CD4-positive, alpha-beta T cell treated with Interleukin-17A for 4 hours (primary cell): Measurements from ENCODE around the gene POLR3C.
"Not testable (repeated sequence)": the region's sequence is repeated elsewhere in the genome, so short reads cannot be mapped to it uniquely, and the experiment has no call there.

Experiments
- DNase-seq: peaks from one replicate; pipeline ENCODE4 v3.0.0-alpha.2; 2020; ENCODE audit warnings: mixed read lengths

POLR3C gene

GRCh38 chr1:145823565-145824498, at the start of gene POLR3C, which contains the start of gene RNF115:
Gene POLR3C (plus strand): TSS chr1:145824200. CDS start chr1:145825777, 1,577 bp downstream.
Gene RNF115 (minus strand): TSS chr1:145824095. CDS start chr1:145823873, 222 bp downstream.
- DNase-seq = peak; percentile 91

- no peak for DNase-seq
Measured at GRCh38 chr1:145777357-145778145, 46.4 kb upstream of the POLR3C start.

GRCh38 chr1:145778146-145778540, 45.9 kb upstream of the POLR3C start:
- no peak for DNase-seq

- DNase-seq = no peak
Measured at GRCh38 chr1:145782272-145783099, 41.5 kb upstream of the POLR3C start.

- DNase-seq = no peak
Measured at GRCh38 chr1:145784409-145784808, 39.6 kb upstream of the POLR3C start.

GRCh38 chr1:145785547-145785946, 38.5 kb upstream of the POLR3C start:
- DNase-seq = no peak

GRCh38 chr1:145786271-145786670, 37.7 kb upstream of the POLR3C start:
- no peak for DNase-seq

GRCh38 chr1:145788580-145788979, 35.4 kb upstream of the POLR3C start:
- no peak for DNase-seq

GRCh38 chr1:145791860-145792259, 32.1 kb upstream of the POLR3C start:
- DNase-seq = not testable (repeated sequence)

GRCh38 chr1:145792484-145792883, 31.5 kb upstream of the POLR3C start:
- DNase-seq = no peak

GRCh38 chr1:145795257-145795881, 28.6 kb upstream of the POLR3C start:
- DNase-seq = no peak

- DNase-seq = no peak
Measured at GRCh38 chr1:145796753-145797152, 27.2 kb upstream of the POLR3C start.

GRCh38 chr1:145799806-145800205, 24.2 kb upstream of the POLR3C start:
- no peak for DNase-seq

- DNase-seq = no peak
Measured at GRCh38 chr1:145804235-145805045, 19.6 kb upstream of the POLR3C start.

GRCh38 chr1:145805057-145805456, 18.9 kb upstream of the POLR3C start:
- DNase-seq = no peak

GRCh38 chr1:145806408-145806807, 17.6 kb upstream of the POLR3C start:
- DNase-seq = no peak

GRCh38 chr1:145806844-145807243, 17.2 kb upstream of the POLR3C start:
- DNase-seq = no peak

GRCh38 chr1:145812977-145813810, 10.8 kb upstream of the POLR3C start:
- DNase-seq = not testable (repeated sequence)

GRCh38 chr1:145818095-145818494, 5.9 kb upstream of the POLR3C start:
- not testable (repeated sequence) for DNase-seq

- DNase-seq = not testable (repeated sequence)
Measured at GRCh38 chr1:145822779-145823331, 1.1 kb upstream of the POLR3C start.
